Left lung (tissue), 10 donors: ENCODE data around the gene FREM3. TPM values are rescaled to one million over a fixed set of nuclear protein-coding genes. Genes with fewer than 3 reads are reported as not detected.

Source experiments
- ATAC-seq: fragments of 200-7000 bp; cut with Tn5 transposase; one replicate; pipeline ENCODE4 v1.9.1; 2020; ENCODE audit warnings: moderate library complexity
- DNase-seq, 4 donors: peaks; one replicate each; pipeline ENCODE4 v3.0.0-alpha.2; 2013 to 2020
- H3K27ac ChIP-seq, 2 donors: fragments of 200-600 bp; sonication (generic) in 1 of 2; one replicate each; pipeline versions ENCODE4 v1.5.0 to v1.8.0; 2020 to 2021
- H3K27me3 ChIP-seq, 2 donors: fragments of 200-600 bp; sonication (generic) in 1 of 2; one replicate each; pipeline versions ENCODE4 v1.5.0 to v1.8.0; 2020 to 2021
- H3K36me3 ChIP-seq, 2 donors: fragments of 200-600 bp; sonication (generic) in 1 of 2; one replicate each; pipeline versions ENCODE4 v1.5.0 to v1.8.0; 2020 to 2021
- H3K4me1 ChIP-seq, 2 donors: fragments of 200-600 bp; one replicate each; pipeline ENCODE4 v1.8.0; 2021
- H3K4me3 ChIP-seq, 2 donors: fragments of 200-600 bp; sonication (generic) in 1 of 2; one replicate each; pipeline versions ENCODE4 v1.5.0 to v1.8.0; 2020 to 2021; ENCODE audit warnings: mild to moderate bottlenecking in 1 of 2
- H3K9me3 ChIP-seq, 2 donors: fragments of 200-600 bp; sonication (generic) in 1 of 2; one replicate each; pipeline versions ENCODE4 v1.5.0 to v1.8.0; 2020 to 2021
- intact Hi-C, 2 donors: fragments of 100-400 bp; cut with DNase I; formaldehyde crosslinking; loops; one replicate each; pipeline versions ENCODE4 v1.11.2 to v1.14.2; 2022
- polyA plus RNA-seq, 6 donors: library from polyadenylated mRNA; unstranded; fragments of 120-200 nt; gene quantifications; one replicate each; pipeline ENCODE4 v1.2.1, GENCODE V29; 2013; ENCODE audit not compliant: insufficient read length in 6 of 6
- total RNA-seq, 2 donors: library from RNA; stranded (reverse); fragmentation: NEBNext Ultra II Directional; extraction: Animal tissue kit (Norgen Biotek cat#: 25700); gene quantifications; one replicate each; pipeline ENCODE4 v1.2.1, GENCODE V29; 2021
- TF ChIP-seq, protein P1 (sequence below), 2 donors: fragments of 200-600 bp; sonication (generic) in 1 of 2; IDR thresholded peaks; one replicate each; pipeline versions ENCODE4 v1.5.0 to v1.8.0; 2021; ENCODE audit warnings: antibody characterized with exemption in 2 of 2
- donor health status: DM: no; HTN: yes; CAD: no.
- donor health status: DM: no; HTN: no; CAD: no.

The FREM3 gene
- total and polyA plus RNA-seq, 8 donors: 0.09 to 15.9 (median 9.8) TPM; not detected in 1

DNA sequence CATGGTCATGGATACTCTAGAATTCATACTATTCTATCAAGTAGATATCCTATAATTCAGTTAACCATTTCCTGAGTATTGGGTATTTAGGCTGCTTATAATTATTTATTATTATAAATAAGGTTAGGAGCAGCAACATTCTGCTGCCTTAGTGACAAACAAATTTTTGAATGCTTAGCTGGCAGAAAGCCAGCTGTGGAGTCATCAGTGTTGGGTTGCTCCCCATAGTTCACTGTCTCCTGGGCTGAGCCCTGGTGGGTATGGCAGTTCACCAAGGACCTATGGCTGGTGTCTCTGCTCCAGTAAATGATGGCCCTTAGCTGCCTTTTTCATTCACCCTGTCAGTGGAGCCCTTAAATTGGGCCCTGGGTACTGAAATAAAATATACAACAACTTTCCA is 125.1 kb downstream of the FREM3 start:
- TF ChIP-seq, protein P1, sequence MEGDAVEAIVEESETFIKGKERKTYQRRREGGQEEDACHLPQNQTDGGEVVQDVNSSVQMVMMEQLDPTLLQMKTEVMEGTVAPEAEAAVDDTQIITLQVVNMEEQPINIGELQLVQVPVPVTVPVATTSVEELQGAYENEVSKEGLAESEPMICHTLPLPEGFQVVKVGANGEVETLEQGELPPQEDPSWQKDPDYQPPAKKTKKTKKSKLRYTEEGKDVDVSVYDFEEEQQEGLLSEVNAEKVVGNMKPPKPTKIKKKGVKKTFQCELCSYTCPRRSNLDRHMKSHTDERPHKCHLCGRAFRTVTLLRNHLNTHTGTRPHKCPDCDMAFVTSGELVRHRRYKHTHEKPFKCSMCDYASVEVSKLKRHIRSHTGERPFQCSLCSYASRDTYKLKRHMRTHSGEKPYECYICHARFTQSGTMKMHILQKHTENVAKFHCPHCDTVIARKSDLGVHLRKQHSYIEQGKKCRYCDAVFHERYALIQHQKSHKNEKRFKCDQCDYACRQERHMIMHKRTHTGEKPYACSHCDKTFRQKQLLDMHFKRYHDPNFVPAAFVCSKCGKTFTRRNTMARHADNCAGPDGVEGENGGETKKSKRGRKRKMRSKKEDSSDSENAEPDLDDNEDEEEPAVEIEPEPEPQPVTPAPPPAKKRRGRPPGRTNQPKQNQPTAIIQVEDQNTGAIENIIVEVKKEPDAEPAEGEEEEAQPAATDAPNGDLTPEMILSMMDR (IDR thresholded peaks at IDR 0.05): no peak
- H3K9me3 ChIP-seq: no peaks in the 10 kb centered on the region
- DNase-seq: no peak
- H3K4me3 ChIP-seq: no peak overlapping the region
- no peak overlapping the region for H3K27ac ChIP-seq
- no peaks in the 10 kb centered on the region for H3K4me1 ChIP-seq
- no peaks in the 10 kb centered on the region for H3K36me3 ChIP-seq
- H3K27me3 ChIP-seq: no peaks in the 10 kb centered on the region
- intact Hi-C loops: no loop called here
- ATAC-seq: no peak

DNA sequence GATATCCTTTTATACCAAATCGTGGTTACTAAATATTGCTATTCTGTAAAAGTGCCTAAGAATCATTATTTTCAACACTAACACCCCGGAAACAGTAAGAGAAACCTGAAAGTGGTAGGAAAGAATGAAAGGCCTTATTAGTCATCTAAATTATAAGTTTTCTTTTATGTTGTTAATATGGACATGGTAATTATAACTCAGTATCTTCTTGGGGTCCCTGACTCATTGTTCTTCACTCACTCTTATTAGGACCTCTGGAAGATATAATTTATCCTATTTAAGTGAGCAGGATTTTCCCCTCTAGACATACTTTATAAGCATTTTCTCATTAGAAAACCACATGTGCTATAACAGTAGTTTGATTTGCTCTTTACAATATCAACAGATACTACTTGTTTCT is 136.0 kb downstream of the FREM3 start:
- intact Hi-C loops: no loop called here
- Histone ChIP-seq H3K4me1 (peaks cover 0 to 7% of the 10 kb centered on the region in 2 donors), H3K36me3 (no peaks in the 10 kb centered on the region), H3K9me3 (no peaks in the 10 kb centered on the region), H3K27me3 (peaks cover 0 to 5% of the 10 kb centered on the region in 2 donors), H3K27ac (no peak overlapping the region), H3K4me3 (no peak overlapping the region)
- no peak for DNase-seq
- TF ChIP-seq, protein P1 (IDR thresholded peaks at IDR 0.05): no peak
- ATAC-seq: no peak

DNA sequence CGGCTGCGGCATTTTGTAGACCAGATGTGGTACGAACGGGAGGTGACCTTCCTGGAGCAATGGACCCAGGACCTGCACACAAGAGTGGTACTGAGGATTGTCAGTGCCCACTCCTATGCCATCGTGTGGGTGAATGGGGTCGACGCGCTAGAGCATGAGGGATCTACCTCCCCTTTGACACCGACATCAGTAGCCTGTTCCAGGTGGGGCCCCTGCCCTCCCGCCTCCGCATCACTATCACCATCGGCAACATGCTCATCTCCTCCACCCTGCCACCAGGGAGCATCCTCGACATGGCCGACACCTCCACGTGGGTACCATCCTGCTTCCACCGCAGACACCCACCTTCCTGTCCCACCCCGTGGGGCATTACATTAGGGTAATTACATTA is 140.7 kb downstream of the FREM3 start:
- no peaks in the 10 kb centered on the region for H3K9me3 ChIP-seq
- H3K36me3 ChIP-seq: peaks cover 0 to 13% of the 10 kb centered on the region in 2 donors
- H3K27ac ChIP-seq: no peak overlapping the region
- DNase-seq: peak in 1 of 4 donors; percentile 3
- TF ChIP-seq, protein P1 (IDR thresholded peaks at IDR 0.05): no peak
- no peak for ATAC-seq
- peaks cover 0 to 15% of the 10 kb centered on the region in 2 donors for H3K27me3 ChIP-seq
- H3K4me3 ChIP-seq: peak overlapping the region; percentile 42 to 48
- intact Hi-C loops: no loop called here
- peaks cover 0 to 14% of the 10 kb centered on the region in 2 donors for H3K4me1 ChIP-seq

DNA sequence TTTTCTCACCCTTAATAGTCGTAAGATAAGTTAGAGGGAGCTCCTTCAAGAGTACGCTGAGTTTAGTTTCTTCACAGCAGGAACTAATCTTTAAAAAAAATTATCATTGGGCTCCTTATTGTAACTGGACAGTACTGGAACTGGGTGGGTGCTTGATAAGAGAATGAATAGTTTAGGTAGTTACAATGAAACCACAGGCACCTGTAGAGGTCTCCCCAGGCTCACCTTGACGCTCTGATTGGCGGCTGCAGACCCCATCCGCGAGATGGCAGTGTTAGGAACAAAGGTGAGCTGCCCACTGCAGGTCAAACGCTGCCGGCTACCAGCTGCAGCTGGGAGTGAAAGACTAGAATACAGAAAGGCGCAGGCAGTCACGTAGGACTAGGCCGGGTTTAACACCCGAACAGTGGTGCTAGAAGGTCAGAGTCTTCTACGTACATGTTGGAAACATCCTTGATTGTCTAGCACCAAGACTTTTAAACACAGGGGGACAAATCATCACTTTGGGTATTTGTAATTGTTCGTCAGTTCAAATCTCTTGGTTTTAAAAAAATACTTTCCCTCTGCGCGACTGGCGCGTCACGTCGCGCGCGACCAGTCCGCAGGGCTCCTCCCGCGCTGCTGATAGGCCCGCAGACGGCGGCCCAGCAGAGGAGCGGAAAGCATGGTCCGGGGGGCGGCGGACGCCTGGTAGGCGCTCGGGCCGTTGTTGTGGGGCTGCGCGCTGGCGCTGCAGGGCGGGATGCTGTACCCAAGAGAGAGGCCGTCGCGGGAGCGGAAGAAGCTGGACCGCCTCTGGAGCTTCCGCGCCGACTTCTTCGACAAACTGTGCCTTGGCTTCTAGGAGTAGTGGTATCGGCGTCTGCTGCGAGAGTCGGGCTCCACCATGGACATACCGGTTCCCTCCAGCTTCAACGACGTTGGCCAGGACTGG is 141.4 kb downstream of the FREM3 start:
- peak overlapping the region; percentile 33 to 60 for H3K27ac ChIP-seq
- TF ChIP-seq, protein P1 (IDR thresholded peaks at IDR 0.05): peak; percentile 22 to 39
- H3K4me3 ChIP-seq: peak overlapping the region; percentile 42 to 48
- DNase-seq: peak; percentile 65 to 87 (median 83)
- ATAC-seq: peak; percentile 96
- intact Hi-C loops: no loop called here
- H3K27me3 ChIP-seq: peaks cover 0 to 15% of the 10 kb centered on the region in 2 donors
- peaks cover 0 to 19% of the 10 kb centered on the region in 2 donors for H3K36me3 ChIP-seq
- peaks cover 0 to 14% of the 10 kb centered on the region in 2 donors for H3K4me1 ChIP-seq
- H3K9me3 ChIP-seq: no peaks in the 10 kb centered on the region

DNA sequence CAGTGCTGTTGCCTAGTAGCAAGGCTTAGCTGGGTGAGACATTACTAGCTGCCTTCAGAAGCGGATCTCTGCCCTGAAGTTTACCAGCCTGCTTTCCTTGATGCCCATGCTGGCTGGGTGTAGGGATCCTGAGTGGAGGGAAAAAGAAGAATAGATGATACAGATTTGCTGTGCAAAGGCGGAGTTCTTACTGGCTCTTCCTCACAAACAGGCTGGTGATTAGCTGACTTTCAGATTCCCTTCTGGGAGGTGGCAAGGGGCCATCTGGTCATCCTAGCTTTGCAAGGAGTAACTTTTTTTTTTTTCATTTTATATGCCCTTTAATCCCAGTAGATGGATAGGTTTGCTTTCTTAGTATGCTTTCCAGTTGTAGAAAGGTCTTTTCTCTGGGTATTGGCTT is 142.2 kb downstream of the FREM3 start:
- TF ChIP-seq, protein P1 (IDR thresholded peaks at IDR 0.05): no peak
- H3K27me3 ChIP-seq: peaks cover 0 to 15% of the 10 kb centered on the region in 2 donors
- no peak for DNase-seq
- H3K27ac ChIP-seq: no peak overlapping the region
- peaks cover 0 to 14% of the 10 kb centered on the region in 2 donors for H3K4me1 ChIP-seq
- H3K9me3 ChIP-seq: no peaks in the 10 kb centered on the region
- intact Hi-C loops: no loop called here
- no peak for ATAC-seq
- no peak overlapping the region for H3K4me3 ChIP-seq
- H3K36me3 ChIP-seq: peaks cover 0 to 27% of the 10 kb centered on the region in 2 donors
